OCI-LY1 (cell line): ENCODE results near the gene CLEC18B.

Source experiments
- H2AFZ ChIP-seq: fragments of 200-600 bp; sonication (generic), shearing (Covaris generic); 2 replicates; pipeline ENCODE4 v1.6.0; 2014; ENCODE audit warnings: antibody characterized with exemption, mild to moderate bottlenecking, low read length
- H3F3A ChIP-seq: fragments of 200-600 bp; sonication (generic), shearing (Covaris generic); 2 replicates; pipeline ENCODE4 v1.6.0; 2014; ENCODE audit warnings: mild to moderate bottlenecking, antibody characterized with exemption, low read length, moderate library complexity; ENCODE audit not compliant: insufficient read depth
- H3K27ac ChIP-seq: fragments of 200-600 bp; sonication (generic); 2 replicates; pipeline ENCODE4 v1.5.1; 2014; ENCODE audit warnings: low read length, mixed run types, mild to moderate bottlenecking, low read depth; ENCODE audit not compliant: poor library complexity, severe bottlenecking
- H3K27me3 ChIP-seq: fragments of 200-600 bp; sonication (generic); 2 replicates; pipeline ENCODE4 v1.6.0; 2014; ENCODE audit warnings: antibody characterized with exemption, mild to moderate bottlenecking, low read length, moderate library complexity; ENCODE audit not compliant: insufficient read depth
- H3K36me3 ChIP-seq: fragments of 200-600 bp; sonication (generic); 2 replicates; pipeline ENCODE4 v1.6.1; 2014; ENCODE audit warnings: mild to moderate bottlenecking, antibody characterized with exemption, low read length, moderate library complexity, mixed read lengths; ENCODE audit not compliant: insufficient read depth
- H3K4me1 ChIP-seq: fragments of 200-600 bp; sonication (generic); 2 replicates; pipeline ENCODE4 v1.5.1; 2014; ENCODE audit warnings: mild to moderate bottlenecking, low read length, moderate library complexity; ENCODE audit not compliant: insufficient read depth, severe bottlenecking
- H3K4me2 ChIP-seq: fragments of 200-600 bp; sonication (generic), shearing (Covaris generic); 2 replicates; pipeline ENCODE4 v1.6.1; 2014; ENCODE audit warnings: low read length
- H3K4me3 ChIP-seq: fragments of 200-600 bp; sonication (generic); 2 replicates; pipeline ENCODE4 v1.5.1; 2014; ENCODE audit warnings: low read length, low read depth, mild to moderate bottlenecking, mixed read lengths; ENCODE audit not compliant: poor library complexity, severe bottlenecking
- H3K79me2 ChIP-seq: fragments of 200-600 bp; shearing (Covaris generic); 2 replicates; pipeline ENCODE4 v1.6.1; 2016; ENCODE audit warnings: mixed run types, low read length, mixed read lengths; ENCODE audit not compliant: insufficient read depth
- H3K9ac ChIP-seq: fragments of 200-600 bp; sonication (generic), shearing (Covaris generic); 2 replicates; pipeline ENCODE4 v1.6.1; 2014; ENCODE audit warnings: mild to moderate bottlenecking, low read length, mixed read lengths
- H3K9me2 ChIP-seq: fragments of 200-600 bp; sonication (generic), shearing (Covaris generic); 2 replicates; pipeline ENCODE4 v1.6.1; 2014; ENCODE audit warnings: low read depth, mild to moderate bottlenecking, low read length, mixed read lengths
- H3K9me3 ChIP-seq: fragments of 200-600 bp; shearing (Covaris generic); 2 replicates; pipeline ENCODE4 v1.6.1; 2014; ENCODE audit warnings: low read length, mixed read lengths
- H4K20me1 ChIP-seq: fragments of 200-600 bp; sonication (generic), shearing (Covaris generic); 2 replicates; pipeline ENCODE4 v1.6.0; 2016; ENCODE audit warnings: mild to moderate bottlenecking, low read length; ENCODE audit not compliant: insufficient read depth
- CTCF ChIP-seq: fragments of 200-600 bp; sonication (generic), shearing (Covaris generic); IDR thresholded peaks from 2 replicates; pipeline ENCODE4 v1.5.1; 2017; ENCODE audit warnings: mild to moderate bottlenecking, antibody characterized with exemption, low read length, moderate library complexity, mixed read lengths
- EZH2 ChIP-seq: fragments of 200-600 bp; sonication (generic), shearing (Covaris generic); IDR thresholded peaks from 2 replicates; pipeline ENCODE4 v1.8.0; 2017; ENCODE audit warnings: borderline replicate concordance, mixed run types, mild to moderate bottlenecking, antibody characterized with exemption, low read length, moderate library complexity, mixed read lengths

The CLEC18B gene

GRCh38 chr16:74466872-74467271 lies 45.6 kb upstream of the CLEC18B start:
- Histone ChIP-seq H4K20me1 (no peaks in the 10 kb centered on the region), H3K4me2 (no peak overlapping the region), H3F3A (no peaks in the 10 kb centered on the region), H3K36me3 (peaks cover 87% of the 10 kb centered on the region), H3K4me3 (no peak overlapping the region), H3K9ac (no peak overlapping the region), H3K4me1 (peaks cover 4% of the 10 kb centered on the region), H3K79me2 (no peaks in the 10 kb centered on the region), H3K9me3 (no peaks in the 10 kb centered on the region), H3K27me3 (no peaks in the 10 kb centered on the region), H2AFZ (no peak overlapping the region), H3K27ac (no peak overlapping the region), H3K9me2 (no peaks in the 10 kb centered on the region)
- TF ChIP-seq CTCF = no peak
- no peak for TF ChIP-seq EZH2

GRCh38 chr16:74465851-74466685 lies 44.8 kb upstream of the CLEC18B start:
- no peaks in the 10 kb centered on the region for H3K79me2 ChIP-seq
- H3K9me2 ChIP-seq = no peaks in the 10 kb centered on the region
- no peak overlapping the region for H3K4me3 ChIP-seq
- no peak overlapping the region for H3K9ac ChIP-seq
- H3K4me2 ChIP-seq = no peak overlapping the region
- no peaks in the 10 kb centered on the region for H4K20me1 ChIP-seq
- no peak for TF ChIP-seq CTCF
- no peak for TF ChIP-seq EZH2
- no peak overlapping the region for H2AFZ ChIP-seq
- no peaks in the 10 kb centered on the region for H3K27me3 ChIP-seq
- H3F3A ChIP-seq = no peaks in the 10 kb centered on the region
- H3K9me3 ChIP-seq = no peaks in the 10 kb centered on the region
- H3K27ac ChIP-seq = no peak overlapping the region
- H3K4me1 ChIP-seq = peaks cover 4% of the 10 kb centered on the region
- peaks cover 85% of the 10 kb centered on the region for H3K36me3 ChIP-seq

- TF ChIP-seq EZH2 (no peak), CTCF (no peak)
- no peak overlapping the region for H2AFZ ChIP-seq
- no peaks in the 10 kb centered on the region for H4K20me1 ChIP-seq
- H3K27ac ChIP-seq = no peak overlapping the region
- no peak overlapping the region for H3K9ac ChIP-seq
- no peaks in the 10 kb centered on the region for H3K79me2 ChIP-seq
- H3K9me2 ChIP-seq = no peaks in the 10 kb centered on the region
- peaks cover 89% of the 10 kb centered on the region for H3K36me3 ChIP-seq
- no peak overlapping the region for H3K4me3 ChIP-seq
- no peaks in the 10 kb centered on the region for H3K27me3 ChIP-seq
- H3K4me2 ChIP-seq = no peak overlapping the region
- H3F3A ChIP-seq = no peaks in the 10 kb centered on the region
- no peaks in the 10 kb centered on the region for H3K9me3 ChIP-seq
- peaks cover 4% of the 10 kb centered on the region for H3K4me1 ChIP-seq
Observed at GRCh38 chr16:74465281-74465680, 44.0 kb upstream of the CLEC18B start.
